ENCODE results near the gene FAM120B.
"Not testable (repeated sequence)": the region's sequence is repeated elsewhere in the genome, so short reads cannot be mapped to it uniquely, and the experiment has no call there.

Gene FAM120B

GRCh38 chr6:170346649-170347048, 40.1 kb downstream of the FAM120B start:
- no peak overlapping the region for H3K4me3 ChIP-seq (ENCODE audit: low read length)
- no peaks in the 10 kb centered on the region for H3K4me1 ChIP-seq (ENCODE audit: control insufficient read depth, low read length)
- peaks cover 57% of the 10 kb centered on the region for H3K36me3 ChIP-seq (ENCODE audit: control insufficient read depth, low read length)
- no peaks in the 10 kb centered on the region for H3K9me2 ChIP-seq (replicated peaks; ENCODE audit: control insufficient read depth, low read length)
- H4K20me1 ChIP-seq (ENCODE audit: control insufficient read depth, insufficient read depth, low read depth, low read length), result no peaks in the 10 kb centered on the region
- H3K79me2 ChIP-seq (ENCODE audit: control insufficient read depth, low read length), result no peaks in the 10 kb centered on the region
- no peak overlapping the region for H3K4me2 ChIP-seq (ENCODE audit: low read length)
- H3K9me3 ChIP-seq (ENCODE audit: control insufficient read depth, insufficient read depth, low read length), result peaks cover 14% of the 10 kb centered on the region; the same call in 1 of the 2 replicates
- no peaks in the 10 kb centered on the region for H3K27me3 ChIP-seq (ENCODE audit: control insufficient read depth, low read length)
- H3F3A ChIP-seq (ENCODE audit: control insufficient read depth, insufficient read depth), result no peaks in the 10 kb centered on the region
- H3K27ac ChIP-seq (ENCODE audit: low read depth, low read length), result no peak overlapping the region
- no peak for TF ChIP-seq CTCF (IDR thresholded peaks at IDR 0.05; ENCODE audit: low read depth, low read length, poor library complexity, severe bottlenecking)
- no peak for TF ChIP-seq EZH2phosphoT487 (IDR thresholded peaks at IDR 0.05; ENCODE audit: borderline replicate concordance, low read length)

DNA sequence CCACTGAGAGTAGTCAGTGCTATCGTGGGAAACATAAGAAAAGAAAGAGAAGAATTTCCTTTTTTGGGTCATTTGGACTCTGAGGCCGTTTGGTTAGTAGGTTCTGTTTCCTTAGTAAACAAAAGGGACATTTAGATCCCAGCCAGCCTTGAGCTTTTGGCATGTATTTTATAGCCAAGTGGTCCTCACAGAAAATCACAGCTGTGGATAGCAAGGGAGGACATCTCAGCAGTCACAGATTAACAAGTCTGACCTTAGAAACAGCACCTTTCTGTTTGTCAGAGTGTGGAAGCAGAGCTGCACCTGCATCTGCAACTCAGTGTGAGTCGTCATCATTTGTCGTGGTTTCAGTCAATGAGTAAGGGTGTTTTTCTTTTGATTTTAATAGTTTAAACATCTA, 40.5 kb downstream of the FAM120B start:
- TF ChIP-seq CTCF (IDR thresholded peaks at IDR 0.05; ENCODE audit: low read depth, low read length, poor library complexity, severe bottlenecking) (no peak), EZH2phosphoT487 (IDR thresholded peaks at IDR 0.05; ENCODE audit: borderline replicate concordance, low read length) (no peak)
- Histone ChIP-seq H3K9me2 (replicated peaks; ENCODE audit: control insufficient read depth, low read length) (no peaks in the 10 kb centered on the region), H3K4me3 (ENCODE audit: low read length) (no peak overlapping the region), H3K4me2 (ENCODE audit: low read length) (no peak overlapping the region), H3K79me2 (ENCODE audit: control insufficient read depth, low read length) (no peaks in the 10 kb centered on the region), H3K4me1 (ENCODE audit: control insufficient read depth, low read length) (no peaks in the 10 kb centered on the region), H3K27me3 (ENCODE audit: control insufficient read depth, low read length) (no peaks in the 10 kb centered on the region), H3K27ac (ENCODE audit: low read depth, low read length) (no peak overlapping the region), H3K36me3 (ENCODE audit: control insufficient read depth, low read length) (peaks cover 57% of the 10 kb centered on the region), H3F3A (ENCODE audit: control insufficient read depth, insufficient read depth) (no peaks in the 10 kb centered on the region), H4K20me1 (ENCODE audit: control insufficient read depth, insufficient read depth, low read depth, low read length) (no peaks in the 10 kb centered on the region), H3K9me3 (ENCODE audit: control insufficient read depth, insufficient read depth, low read length) (peaks cover 14% of the 10 kb centered on the region; the same call in 1 of the 2 replicates)

GRCh38 chr6:170347975-170348374, 41.4 kb downstream of the FAM120B start:
- Histone ChIP-seq H3K4me2 (ENCODE audit: low read length) (no peak overlapping the region), H3K9me2 (replicated peaks; ENCODE audit: control insufficient read depth, low read length) (no peaks in the 10 kb centered on the region), H4K20me1 (ENCODE audit: control insufficient read depth, insufficient read depth, low read depth, low read length) (no peaks in the 10 kb centered on the region), H3K4me1 (ENCODE audit: control insufficient read depth, low read length) (no peaks in the 10 kb centered on the region), H3K27ac (ENCODE audit: low read depth, low read length) (no peak overlapping the region), H3K36me3 (ENCODE audit: control insufficient read depth, low read length) (peaks cover 57% of the 10 kb centered on the region), H3K27me3 (ENCODE audit: control insufficient read depth, low read length) (no peaks in the 10 kb centered on the region), H3F3A (ENCODE audit: control insufficient read depth, insufficient read depth) (no peaks in the 10 kb centered on the region), H3K4me3 (ENCODE audit: low read length) (no peak overlapping the region), H3K79me2 (ENCODE audit: control insufficient read depth, low read length) (no peaks in the 10 kb centered on the region), H3K9me3 (ENCODE audit: control insufficient read depth, insufficient read depth, low read length) (peaks cover 19% of the 10 kb centered on the region; the same call in 1 of the 2 replicates)
- TF ChIP-seq EZH2phosphoT487 (IDR thresholded peaks at IDR 0.05; ENCODE audit: borderline replicate concordance, low read length), result no peak

DNA sequence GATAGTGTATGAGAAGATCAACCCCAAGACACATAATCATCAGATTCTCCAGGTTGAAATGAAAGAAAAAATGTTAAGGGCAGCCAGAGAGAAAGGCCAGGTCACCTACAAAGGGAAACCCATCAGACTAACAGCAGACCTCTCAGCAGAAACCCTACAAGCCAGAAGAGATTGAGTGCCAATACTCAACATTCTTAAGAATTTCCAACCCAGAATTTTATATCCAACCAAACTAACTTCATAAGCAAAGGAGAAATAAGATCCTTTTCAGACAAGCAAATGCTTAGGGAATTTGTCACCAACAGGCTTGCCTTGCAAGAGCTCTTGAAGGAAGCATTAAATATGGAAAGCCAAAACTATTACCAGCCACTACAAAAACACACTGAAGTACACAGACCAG, 44.9 kb downstream of the FAM120B start:
- not testable (repeated sequence) for H4K20me1 ChIP-seq (ENCODE audit: control insufficient read depth, insufficient read depth, low read depth, low read length); H3K4me2 ChIP-seq (ENCODE audit: low read length); H3K4me1 ChIP-seq (ENCODE audit: control insufficient read depth, low read length); H3K4me3 ChIP-seq (ENCODE audit: low read length); H3F3A ChIP-seq (ENCODE audit: control insufficient read depth, insufficient read depth); H3K79me2 ChIP-seq (ENCODE audit: control insufficient read depth, low read length); H3K27ac ChIP-seq (ENCODE audit: low read depth, low read length); H3K9me2 ChIP-seq (replicated peaks; ENCODE audit: control insufficient read depth, low read length); H3K27me3 ChIP-seq (ENCODE audit: control insufficient read depth, low read length)
- H3K9me3 ChIP-seq (ENCODE audit: control insufficient read depth, insufficient read depth, low read length), result peaks cover 19% of the 10 kb centered on the region; the same call in 1 of the 2 replicates
- peaks cover 46% of the 10 kb centered on the region for H3K36me3 ChIP-seq (ENCODE audit: control insufficient read depth, low read length)

GRCh38 chr6:170355190-170355589, 48.6 kb downstream of the FAM120B start:
- not testable (repeated sequence) for H3K27me3 ChIP-seq (ENCODE audit: control insufficient read depth, low read length); H3K9me2 ChIP-seq (replicated peaks; ENCODE audit: control insufficient read depth, low read length); H3K4me1 ChIP-seq (ENCODE audit: control insufficient read depth, low read length); H3K27ac ChIP-seq (ENCODE audit: low read depth, low read length); H3K79me2 ChIP-seq (ENCODE audit: control insufficient read depth, low read length); H4K20me1 ChIP-seq (ENCODE audit: control insufficient read depth, insufficient read depth, low read depth, low read length); H3F3A ChIP-seq (ENCODE audit: control insufficient read depth, insufficient read depth); H3K4me3 ChIP-seq (ENCODE audit: low read length); H3K4me2 ChIP-seq (ENCODE audit: low read length)
- Histone ChIP-seq H3K9me3 (ENCODE audit: control insufficient read depth, insufficient read depth, low read length) (peaks cover 16% of the 10 kb centered on the region; the same call in 1 of the 2 replicates), H3K36me3 (ENCODE audit: control insufficient read depth, low read length) (peaks cover 44% of the 10 kb centered on the region)
